Measurements from ENCODE around the gene ADARB2. TPM values are rescaled to one million over a fixed set of nuclear protein-coding genes. Genes with fewer than 3 reads are reported as not detected.

Gene ADARB2
- total RNA-seq, 4 donors from 2014 or later, result 2.0 to 9.9 (median 5.1) TPM

- TF ChIP-seq, protein P1, sequence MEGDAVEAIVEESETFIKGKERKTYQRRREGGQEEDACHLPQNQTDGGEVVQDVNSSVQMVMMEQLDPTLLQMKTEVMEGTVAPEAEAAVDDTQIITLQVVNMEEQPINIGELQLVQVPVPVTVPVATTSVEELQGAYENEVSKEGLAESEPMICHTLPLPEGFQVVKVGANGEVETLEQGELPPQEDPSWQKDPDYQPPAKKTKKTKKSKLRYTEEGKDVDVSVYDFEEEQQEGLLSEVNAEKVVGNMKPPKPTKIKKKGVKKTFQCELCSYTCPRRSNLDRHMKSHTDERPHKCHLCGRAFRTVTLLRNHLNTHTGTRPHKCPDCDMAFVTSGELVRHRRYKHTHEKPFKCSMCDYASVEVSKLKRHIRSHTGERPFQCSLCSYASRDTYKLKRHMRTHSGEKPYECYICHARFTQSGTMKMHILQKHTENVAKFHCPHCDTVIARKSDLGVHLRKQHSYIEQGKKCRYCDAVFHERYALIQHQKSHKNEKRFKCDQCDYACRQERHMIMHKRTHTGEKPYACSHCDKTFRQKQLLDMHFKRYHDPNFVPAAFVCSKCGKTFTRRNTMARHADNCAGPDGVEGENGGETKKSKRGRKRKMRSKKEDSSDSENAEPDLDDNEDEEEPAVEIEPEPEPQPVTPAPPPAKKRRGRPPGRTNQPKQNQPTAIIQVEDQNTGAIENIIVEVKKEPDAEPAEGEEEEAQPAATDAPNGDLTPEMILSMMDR (IDR thresholded peaks at IDR 0.05), result no peak
- TF ChIP-seq POLR2A (IDR thresholded peaks at IDR 0.05), result no peak
- Histone ChIP-seq H3K4me1 (no peaks in the 10 kb centered on the region), H3K36me3 (no peaks in the 10 kb centered on the region), H3K9me3 (no peaks in the 10 kb centered on the region), H3K27me3 (no peaks in the 10 kb centered on the region), H3K27ac (no peak overlapping the region), H3K4me3 (no peak overlapping the region)
- no peak for DNase-seq
These were observed 108.6 kb downstream of the ADARB2 start for GRCh38 chr10:1628757-1629156.

DNA sequence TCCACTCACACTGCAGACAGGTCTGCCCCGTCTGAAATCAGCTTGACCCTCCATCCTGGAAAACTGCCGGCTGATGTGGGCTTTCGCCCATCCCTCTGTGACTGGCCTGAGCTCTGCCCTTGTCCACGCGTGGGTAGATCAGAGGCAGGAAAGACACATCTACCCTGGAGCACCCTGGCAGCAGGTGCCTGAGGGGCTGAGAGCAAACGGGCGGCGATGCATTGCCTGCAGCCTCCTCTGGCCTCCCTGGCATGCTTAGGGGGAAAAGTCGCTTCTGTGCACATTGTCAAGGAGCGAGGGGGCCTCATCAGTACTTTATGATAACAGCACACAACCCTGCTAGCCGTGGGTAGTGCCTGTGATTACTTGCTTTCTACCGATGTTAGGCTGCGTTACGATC is 109.4 kb downstream of the ADARB2 start:
- no peaks in the 10 kb centered on the region for H3K4me1 ChIP-seq
- H3K36me3 ChIP-seq, result no peaks in the 10 kb centered on the region
- no peak for DNase-seq
- TF ChIP-seq, protein P1 (IDR thresholded peaks at IDR 0.05), result no peak
- no peak for TF ChIP-seq POLR2A (IDR thresholded peaks at IDR 0.05)
- no peaks in the 10 kb centered on the region for H3K9me3 ChIP-seq
- no peak overlapping the region for H3K27ac ChIP-seq
- H3K4me3 ChIP-seq, result no peak overlapping the region
- no peaks in the 10 kb centered on the region for H3K27me3 ChIP-seq

GRCh38 chr10:1626835-1627234 is 110.5 kb downstream of the ADARB2 start:
- no peak overlapping the region for H3K4me3 ChIP-seq
- H3K4me1 ChIP-seq, result no peaks in the 10 kb centered on the region
- H3K27ac ChIP-seq, result no peak overlapping the region
- no peaks in the 10 kb centered on the region for H3K27me3 ChIP-seq
- no peaks in the 10 kb centered on the region for H3K9me3 ChIP-seq
- DNase-seq, result no peak
- H3K36me3 ChIP-seq, result no peaks in the 10 kb centered on the region
- TF ChIP-seq, protein P1 (IDR thresholded peaks at IDR 0.05), result no peak
- TF ChIP-seq POLR2A (IDR thresholded peaks at IDR 0.05), result no peak

GRCh38 chr10:1626410-1626809 is 110.9 kb downstream of the ADARB2 start:
- H3K4me1 ChIP-seq, result no peaks in the 10 kb centered on the region
- H3K9me3 ChIP-seq, result no peaks in the 10 kb centered on the region
- H3K27ac ChIP-seq, result no peak overlapping the region
- DNase-seq, result no peak
- H3K27me3 ChIP-seq, result no peaks in the 10 kb centered on the region
- TF ChIP-seq, protein P1 (IDR thresholded peaks at IDR 0.05), result no peak
- no peak for TF ChIP-seq POLR2A (IDR thresholded peaks at IDR 0.05)
- no peaks in the 10 kb centered on the region for H3K36me3 ChIP-seq
- H3K4me3 ChIP-seq, result no peak overlapping the region

- Histone ChIP-seq H3K27ac (no peak overlapping the region), H3K4me1 (no peaks in the 10 kb centered on the region), H3K27me3 (no peaks in the 10 kb centered on the region), H3K4me3 (no peak overlapping the region), H3K9me3 (no peaks in the 10 kb centered on the region), H3K36me3 (no peaks in the 10 kb centered on the region)
- TF ChIP-seq POLR2A (IDR thresholded peaks at IDR 0.05), result no peak
- TF ChIP-seq, protein P1 (IDR thresholded peaks at IDR 0.05), result no peak
- no peak for DNase-seq
These were observed 111.6 kb downstream of the ADARB2 start for GRCh38 chr10:1625731-1626130.

- no peaks in the 10 kb centered on the region for H3K27me3 ChIP-seq
- no peak overlapping the region for H3K27ac ChIP-seq
- TF ChIP-seq, protein P1 (IDR thresholded peaks at IDR 0.05), result no peak
- TF ChIP-seq POLR2A (IDR thresholded peaks at IDR 0.05), result no peak
- no peaks in the 10 kb centered on the region for H3K4me1 ChIP-seq
- no peaks in the 10 kb centered on the region for H3K36me3 ChIP-seq
- DNase-seq, result no peak
- H3K9me3 ChIP-seq, result no peaks in the 10 kb centered on the region
- H3K4me3 ChIP-seq, result no peak overlapping the region
These were observed 112.2 kb downstream of the ADARB2 start for GRCh38 chr10:1625079-1625478.

All from Peyer's patch (tissue), 4 donors.